ENCODE measurements around the gene TMEM200C.
"Not testable (repeated sequence)": the region's sequence is repeated elsewhere in the genome, so short reads cannot be mapped to it uniquely, and the experiment has no call there.

TMEM200C gene

DNA sequence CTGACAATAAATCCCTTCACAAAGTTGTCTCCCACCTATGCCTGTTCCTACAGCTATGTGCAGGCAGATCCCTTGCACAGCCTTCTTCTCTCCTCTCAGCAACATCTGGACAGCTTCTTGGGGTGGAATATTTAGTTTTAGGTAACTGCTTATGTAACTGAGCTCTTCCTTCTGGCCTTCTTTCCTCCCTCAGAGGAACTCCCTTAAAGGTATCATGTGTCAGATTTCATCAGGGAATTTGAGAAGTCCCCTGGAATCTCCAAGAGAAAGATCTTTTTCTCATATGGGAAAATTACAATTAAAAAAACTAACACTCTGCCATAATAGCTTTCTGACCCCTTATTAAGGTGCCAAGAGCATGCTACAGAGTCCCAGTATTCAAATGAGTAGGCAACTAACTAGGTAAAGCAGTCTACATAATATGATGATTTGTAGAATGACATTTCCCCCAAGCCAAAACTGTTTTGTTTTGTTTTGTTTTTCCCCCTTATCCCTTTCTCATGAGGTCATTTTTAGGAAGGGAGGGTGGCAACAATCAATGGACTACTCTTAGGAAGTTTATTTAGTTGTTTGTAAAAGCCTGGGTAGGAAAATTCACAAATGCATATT lies 2.4 kb downstream of the TMEM200C start:
- no peak for DNase-seq (ENCODE audit: low read depth)

DNA sequence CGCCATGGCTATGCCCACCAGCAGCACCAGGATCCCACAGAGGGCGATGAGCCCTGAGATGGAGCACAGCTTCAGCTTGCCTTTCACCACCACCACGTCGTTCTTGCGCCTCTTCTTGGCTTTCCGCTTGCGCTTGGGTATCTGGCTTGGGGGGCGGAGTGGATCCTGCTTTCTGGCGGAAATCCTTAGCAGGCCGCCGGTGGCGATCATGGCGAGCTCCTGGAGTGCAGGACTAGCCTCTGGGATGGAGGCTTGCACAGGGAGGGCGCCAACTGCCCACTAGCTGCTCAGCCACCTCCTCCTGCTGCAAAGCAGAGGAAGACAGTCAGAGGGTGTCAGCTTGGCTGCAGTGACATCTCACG lies 3.5 kb downstream of the TMEM200C start:
- no peak for DNase-seq (ENCODE audit: low read depth)

DNA sequence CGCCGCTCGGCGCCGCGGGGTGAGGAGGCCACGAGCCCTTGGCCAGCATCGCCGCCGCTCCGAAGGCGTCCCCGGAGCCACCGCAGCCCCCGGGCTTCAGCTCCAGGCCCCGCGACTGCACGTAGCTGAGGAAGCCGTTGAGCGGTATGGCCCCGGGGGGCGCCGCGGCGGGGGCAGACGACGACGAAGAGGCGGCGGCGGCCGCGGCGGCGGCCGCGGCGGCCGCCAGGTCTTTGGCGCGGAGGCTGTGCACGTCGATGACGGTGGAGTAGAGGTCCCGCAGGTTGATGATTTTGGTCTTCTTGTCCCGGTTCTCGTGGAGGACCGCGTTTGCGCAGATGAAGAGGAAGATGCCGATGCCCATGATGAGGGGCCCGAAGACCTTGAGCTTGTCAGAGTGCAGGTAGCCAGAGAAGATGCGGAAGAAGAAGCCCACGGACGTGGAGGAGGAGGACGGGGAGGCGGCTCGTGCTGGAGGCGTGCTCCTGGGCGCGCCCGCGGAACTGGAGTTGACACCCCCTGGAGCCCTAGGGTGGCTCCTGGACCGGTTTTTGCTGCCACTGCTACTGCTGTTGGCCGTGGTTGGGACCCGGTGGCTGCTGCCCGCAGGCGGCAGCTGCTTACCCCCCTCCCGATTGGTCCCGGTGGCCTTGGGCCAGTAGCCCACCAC lies 4.0 kb downstream of the TMEM200C start:
- no peak for DNase-seq (ENCODE audit: low read depth)

DNA sequence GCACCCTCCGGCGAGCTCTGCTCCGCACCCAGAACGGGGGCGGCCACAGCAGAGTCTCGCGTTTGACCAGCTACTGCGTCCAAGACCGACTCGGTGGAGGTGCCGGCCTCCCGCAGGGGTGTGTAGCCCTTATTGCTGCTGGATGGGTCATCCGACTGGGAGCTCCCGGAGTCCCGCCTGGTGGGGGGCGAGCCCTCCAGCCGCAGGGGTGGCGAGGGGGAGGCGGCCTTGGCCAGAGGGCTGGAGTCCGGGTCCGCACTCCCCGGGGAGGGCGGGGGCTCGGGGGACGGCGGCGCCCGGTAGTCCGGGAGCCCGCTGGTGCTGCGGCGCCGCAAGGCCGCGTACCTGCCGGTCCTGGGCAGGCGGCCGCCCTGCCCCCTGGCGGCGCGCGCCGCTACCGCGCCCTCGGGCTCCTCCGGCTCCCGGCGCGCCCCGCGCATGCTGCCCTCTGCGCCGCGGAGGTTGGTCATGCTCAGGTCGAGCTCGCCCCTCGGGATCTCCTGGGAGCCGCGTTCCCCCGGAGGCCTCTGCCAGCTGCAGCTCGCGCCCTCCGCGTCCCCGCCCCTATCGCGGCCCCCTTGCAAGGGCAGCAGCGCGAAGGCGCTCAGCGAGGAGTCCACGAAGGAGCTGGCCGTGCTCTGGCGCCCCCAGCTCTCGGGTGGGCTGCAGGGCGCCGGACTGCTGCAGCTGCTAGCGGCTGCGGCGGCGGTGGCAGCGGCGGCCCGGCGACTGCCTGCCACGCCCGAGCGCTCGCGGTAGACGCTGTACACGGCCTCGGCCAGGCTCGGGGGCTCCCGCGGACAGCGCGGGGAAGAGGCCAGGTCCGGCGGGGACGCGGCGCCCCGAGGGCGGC lies 4.8 kb downstream of the TMEM200C start:
- no peak for DNase-seq (ENCODE audit: low read depth)

DNA sequence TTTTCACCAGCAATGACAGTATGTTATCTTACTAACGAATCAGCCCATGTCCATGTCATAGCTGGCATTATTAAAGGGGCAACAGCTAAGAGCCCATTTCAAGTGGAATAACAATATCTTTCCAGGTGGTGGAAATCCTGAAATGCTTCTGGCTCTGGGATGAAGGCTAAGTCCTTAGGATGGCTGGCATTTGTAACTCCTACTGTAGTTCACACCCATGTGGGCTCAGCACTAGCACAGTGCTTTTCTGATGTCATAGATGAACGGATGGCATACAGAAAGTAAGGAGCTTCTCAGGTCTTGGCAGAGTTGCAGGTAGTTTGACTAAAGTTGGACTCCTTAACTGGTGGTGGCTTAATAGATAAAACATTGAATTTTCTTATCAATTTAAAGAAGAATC lies 10.0 kb downstream of the TMEM200C start:
- DNase-seq (ENCODE audit: low read depth), result no peak

DNA sequence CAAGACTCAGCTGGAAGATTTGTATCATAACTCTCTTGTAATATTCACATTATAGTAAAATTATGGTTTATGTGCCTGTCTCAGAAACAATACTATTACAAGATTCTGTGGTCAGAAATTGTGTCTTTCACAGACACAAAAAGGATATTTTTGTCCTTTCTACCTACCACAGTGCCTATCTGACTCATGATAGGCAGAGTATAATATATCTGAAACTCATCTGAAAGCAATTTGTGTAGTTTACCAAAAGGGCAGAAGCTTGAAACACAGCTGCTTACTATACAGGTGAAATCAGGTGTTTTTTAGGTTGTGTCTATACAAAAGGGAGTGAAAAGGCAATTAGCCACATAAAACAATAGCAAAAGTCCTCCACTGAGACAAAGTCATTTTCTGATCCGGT lies 10.9 kb downstream of the TMEM200C start:
- DNase-seq (ENCODE audit: low read depth), result no peak

DNA sequence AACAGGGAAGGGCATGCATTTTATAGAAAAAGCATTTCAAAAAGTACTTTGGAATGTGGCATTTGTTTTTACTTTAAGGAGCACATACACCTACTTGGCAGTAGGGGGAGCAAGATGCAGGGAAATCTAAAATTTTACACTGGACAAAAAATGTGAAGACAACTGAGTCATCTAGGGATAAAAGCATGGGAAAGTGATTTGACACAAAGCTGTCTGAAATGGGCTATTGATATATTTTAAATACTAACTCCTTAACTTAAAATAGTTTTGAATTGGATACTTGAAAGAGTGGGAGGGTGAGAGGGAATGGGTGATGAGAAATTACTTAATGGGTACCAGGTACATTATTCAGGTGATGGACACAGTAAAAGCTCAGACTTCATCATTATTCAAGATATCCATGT lies 15.8 kb downstream of the TMEM200C start:
- no peak for DNase-seq (ENCODE audit: low read depth)

DNA sequence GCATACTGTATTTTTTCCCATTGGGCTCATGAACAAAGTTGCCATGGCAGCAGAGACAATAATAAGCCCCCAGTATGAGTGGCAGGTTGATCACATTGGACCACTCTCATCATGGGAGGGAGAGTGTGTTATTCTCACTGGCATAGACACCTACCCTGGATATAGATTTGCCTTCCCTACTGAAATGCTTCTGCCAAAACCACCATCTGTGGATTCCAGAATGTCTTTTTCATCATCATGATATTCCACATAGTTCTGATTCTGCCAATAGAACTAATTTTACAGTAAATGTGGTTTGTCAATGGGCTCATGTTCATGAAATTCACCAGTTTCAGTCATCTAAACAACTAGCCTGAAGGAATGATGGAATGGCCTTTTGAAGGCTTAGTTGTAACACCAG lies 18.4 kb downstream of the TMEM200C start:
- no peak for DNase-seq (ENCODE audit: low read depth)

DNA sequence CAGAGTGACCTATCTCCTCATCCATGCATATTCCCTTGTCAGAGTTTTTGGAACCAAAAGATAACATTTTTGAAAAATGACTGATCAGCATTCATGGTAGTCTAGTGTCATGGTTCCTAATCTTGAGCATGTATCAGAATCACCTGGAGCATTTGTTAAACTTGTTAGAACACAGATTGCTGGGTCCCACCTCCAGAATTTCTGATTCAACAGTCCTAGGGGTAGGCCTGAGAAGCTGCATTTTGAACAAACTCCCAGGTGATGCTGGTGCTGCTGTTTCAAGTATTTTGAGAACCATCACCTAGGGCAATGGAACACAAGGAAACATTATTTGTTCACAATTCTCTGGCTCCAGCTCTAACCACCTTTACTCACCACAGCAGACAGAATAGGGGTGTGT lies 21.0 kb downstream of the TMEM200C start:
- DNase-seq (ENCODE audit: low read depth), result no peak

DNA sequence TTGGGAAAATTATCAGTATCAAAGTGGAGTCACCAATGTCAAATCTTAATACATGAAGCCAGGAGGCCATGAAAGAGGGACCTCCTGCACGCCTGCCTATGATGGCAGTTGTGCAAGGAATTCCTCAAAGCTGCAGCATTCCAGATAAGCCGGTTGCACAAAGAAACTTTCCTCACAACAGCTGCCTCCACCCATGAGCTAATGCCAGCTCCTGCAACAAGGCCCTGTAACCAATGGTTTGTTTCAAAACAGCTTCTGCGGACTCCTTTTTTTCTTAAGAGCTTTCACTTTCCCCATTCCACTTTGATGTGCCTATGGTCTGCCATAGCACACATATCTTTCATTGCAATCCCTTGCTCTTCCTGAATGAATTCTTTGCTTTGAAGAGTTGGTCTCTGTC lies 22.4 kb downstream of the TMEM200C start:
- no peak for DNase-seq (ENCODE audit: low read depth)

DNA sequence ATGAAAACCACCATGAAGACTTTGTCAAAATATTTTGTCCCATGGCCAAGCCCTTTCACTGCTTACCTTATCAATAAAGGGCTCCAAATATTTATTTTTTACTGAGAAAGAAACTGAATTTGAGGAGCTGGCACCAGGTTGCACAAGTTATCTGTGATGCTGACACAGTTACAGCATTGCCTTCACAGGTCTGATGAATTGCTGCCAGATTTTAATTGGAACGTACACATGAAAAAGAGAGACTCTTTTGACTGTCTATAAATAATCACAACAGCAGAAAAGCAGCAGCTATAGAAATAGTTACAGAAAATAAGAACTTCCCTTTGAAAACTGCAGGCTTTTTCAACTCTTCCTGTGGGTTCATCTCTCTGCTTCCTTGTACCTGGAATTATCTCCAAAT lies 23.9 kb downstream of the TMEM200C start:
- DNase-seq (ENCODE audit: low read depth), result no peak

DNA sequence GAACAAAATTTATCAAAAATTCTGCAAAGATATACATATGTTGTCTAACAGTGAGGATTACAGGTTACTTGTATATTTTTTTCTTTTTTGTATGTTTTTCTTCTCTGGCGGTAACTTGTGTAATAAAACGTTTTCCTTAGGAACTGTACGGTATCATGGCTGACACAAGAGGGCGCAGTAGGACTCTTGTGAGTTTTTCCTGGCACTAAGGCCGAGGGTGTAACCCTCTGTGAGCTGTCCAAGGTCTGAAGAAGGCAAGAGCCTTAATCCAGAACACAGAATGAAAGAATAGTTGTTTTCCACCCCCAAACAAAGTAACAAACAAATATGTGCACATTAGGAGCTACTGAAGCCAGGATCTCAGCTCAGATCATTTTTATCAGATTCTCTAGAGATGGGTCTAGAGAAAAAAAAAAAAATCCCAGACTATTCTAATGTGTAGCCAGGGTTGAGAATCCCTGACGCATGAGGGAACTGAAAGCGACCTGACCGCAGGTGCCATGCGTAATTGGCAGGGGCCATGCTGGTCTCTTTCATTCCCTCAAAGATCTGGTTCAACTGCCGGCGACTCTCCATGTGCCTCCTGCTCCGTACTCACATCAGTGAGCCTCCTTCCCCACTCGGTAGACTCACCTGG lies 27.0 kb downstream of the TMEM200C start:
- no peak for DNase-seq (ENCODE audit: low read depth)

DNA sequence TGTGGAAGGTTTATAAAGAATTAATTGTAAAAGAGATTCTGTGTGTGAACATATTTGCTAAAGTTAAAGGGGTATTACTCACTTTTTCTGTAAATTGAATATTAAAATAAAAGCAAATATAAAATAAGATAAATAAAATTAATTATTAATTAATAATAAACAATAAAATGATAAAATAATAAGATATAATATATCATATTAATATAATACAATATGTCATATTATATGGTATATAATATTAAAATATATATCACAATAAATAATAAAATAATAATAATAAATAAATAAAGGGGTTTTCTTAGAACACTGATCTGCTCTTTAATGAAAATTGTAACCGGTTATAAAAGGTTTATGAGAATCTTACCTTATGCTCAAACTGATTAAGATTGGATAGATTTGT lies 29.8 kb downstream of the TMEM200C start:
- no peak for DNase-seq (ENCODE audit: low read depth)

DNA sequence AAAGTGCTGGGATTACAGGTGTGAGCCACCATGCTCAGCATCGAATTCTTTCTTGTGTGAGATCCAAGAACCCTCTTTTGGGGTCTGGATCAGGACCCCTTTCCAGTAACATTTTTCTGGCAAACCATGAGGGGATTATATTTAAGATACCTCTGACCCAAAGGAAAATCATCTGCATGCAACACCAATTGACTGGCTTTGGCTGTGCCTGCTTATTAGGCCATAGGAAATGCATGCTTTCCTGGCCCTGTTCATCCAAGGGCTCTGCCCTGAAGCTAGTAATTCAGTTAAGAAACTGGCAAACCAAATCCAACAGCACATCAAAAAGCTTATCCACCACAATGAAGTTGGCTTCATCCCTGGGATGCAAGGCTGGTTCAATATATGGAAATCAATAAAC lies 33.2 kb downstream of the TMEM200C start:
- not testable (repeated sequence) for DNase-seq (ENCODE audit: low read depth)

DNA sequence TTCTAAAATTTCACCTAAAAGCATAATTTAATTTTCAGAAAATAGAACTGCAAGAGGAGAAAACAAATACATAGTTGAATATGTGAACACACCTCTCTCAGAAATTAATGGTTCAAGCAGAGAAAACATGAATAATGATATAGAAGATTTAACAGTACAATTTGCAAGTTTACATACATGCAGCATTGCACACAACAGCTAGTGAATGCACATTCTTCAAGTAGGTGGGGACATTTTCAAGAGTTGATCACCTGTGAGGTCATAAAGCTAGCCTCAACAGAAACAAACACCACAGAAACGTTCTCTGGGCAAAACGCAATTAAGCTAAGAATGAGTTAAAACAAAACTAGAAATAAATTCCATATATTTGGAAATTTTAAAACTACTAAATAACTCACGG lies 38.1 kb downstream of the TMEM200C start:
- no peak for DNase-seq (ENCODE audit: low read depth)

DNA sequence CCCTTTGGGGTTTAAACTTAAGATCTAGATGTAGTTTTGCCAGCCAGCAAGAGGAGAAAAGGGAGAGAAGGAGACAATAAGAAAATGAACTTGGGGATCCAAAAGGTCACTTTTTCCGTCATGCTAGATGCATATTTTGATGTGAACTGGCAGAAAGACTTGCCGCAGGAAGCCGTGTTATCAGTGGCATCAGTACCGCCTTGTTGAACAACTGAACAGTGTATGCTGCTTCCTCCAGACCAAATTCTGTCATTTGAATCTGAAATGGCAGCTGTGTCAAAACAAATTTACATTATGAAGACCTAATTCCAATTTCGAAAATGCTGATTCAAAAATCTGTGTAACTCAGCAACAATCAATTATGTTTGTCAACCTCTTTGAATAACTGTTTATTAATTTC lies 42.1 kb downstream of the TMEM200C start:
- DNase-seq (ENCODE audit: low read depth), result no peak

DNA sequence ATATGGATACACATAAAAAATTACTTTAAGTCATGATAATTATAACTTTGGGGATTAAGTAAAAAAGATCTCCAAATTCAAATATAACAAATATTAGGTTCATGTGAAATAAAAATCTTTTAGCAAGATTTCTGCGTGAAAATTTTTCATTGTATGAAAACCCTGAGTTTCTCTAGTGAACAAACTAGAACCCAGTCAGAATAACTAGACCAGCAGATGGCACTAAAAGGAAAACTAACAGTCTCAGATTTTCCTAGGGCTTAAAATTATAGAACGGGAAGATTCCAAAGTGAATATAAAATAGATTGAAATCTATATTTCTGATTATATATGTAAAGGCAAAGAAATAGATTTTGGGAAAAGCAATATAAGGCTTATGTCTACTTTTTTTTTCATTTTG lies 43.3 kb downstream of the TMEM200C start:
- DNase-seq (ENCODE audit: low read depth), result no peak

DNA sequence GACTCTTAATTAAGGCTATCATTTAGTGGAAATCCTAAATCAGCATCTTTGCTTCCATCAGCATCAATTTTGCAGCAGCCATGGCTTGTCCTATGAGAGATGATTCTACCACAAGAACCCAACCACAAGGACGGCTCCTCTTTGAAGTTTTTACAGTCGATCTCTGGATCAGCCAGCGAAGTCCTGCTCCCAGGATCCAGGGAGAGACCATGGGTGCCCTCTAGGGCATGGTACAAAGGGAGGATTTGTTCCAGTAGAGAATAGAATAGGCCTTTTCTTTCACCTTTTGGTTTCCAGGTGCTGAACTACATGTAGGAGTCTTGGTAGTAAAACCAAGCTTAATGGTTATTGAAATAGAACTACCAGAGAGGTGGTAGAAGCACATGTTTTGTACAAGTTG lies 52.7 kb downstream of the TMEM200C start:
- no peak for DNase-seq (ENCODE audit: low read depth)

DNA sequence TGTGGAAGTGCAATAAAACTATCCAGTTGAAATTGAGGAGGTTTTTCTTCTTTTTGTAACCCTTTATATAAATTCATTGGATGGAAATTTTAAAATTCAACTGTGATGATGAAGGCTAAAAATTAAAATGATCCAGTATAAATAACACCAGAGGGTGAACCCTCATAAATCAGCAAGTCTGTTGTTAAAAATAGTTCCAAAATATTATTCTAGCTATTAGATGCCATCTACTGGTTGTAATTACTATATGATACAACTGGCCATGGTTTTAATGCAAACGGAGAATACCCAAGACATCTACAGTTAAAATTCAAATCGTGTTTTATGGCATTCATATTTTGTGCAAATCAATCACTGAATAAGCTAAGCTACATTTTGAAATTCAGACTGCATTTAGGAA lies 53.8 kb downstream of the TMEM200C start:
- DNase-seq (ENCODE audit: low read depth), result no peak

DNA sequence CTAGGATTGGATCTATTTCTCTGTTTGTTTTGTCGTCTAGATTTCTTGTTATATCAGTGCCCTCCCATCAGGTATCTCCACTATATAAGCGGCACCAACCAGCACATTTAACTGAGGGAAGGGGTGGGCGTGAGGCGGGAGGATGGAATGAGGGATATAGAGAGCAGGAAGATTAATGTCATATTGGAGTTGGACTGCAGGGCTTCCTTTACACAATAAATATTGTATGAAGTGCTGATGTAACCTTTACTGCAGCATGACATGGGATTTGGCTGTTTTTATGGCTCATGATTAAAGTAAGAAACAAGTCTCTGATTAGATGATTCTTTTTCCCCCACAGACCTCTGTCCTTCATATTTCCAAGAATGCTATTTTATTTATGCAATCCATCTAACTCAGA lies 54.8 kb downstream of the TMEM200C start:
- DNase-seq (ENCODE audit: low read depth), result no peak

DNA sequence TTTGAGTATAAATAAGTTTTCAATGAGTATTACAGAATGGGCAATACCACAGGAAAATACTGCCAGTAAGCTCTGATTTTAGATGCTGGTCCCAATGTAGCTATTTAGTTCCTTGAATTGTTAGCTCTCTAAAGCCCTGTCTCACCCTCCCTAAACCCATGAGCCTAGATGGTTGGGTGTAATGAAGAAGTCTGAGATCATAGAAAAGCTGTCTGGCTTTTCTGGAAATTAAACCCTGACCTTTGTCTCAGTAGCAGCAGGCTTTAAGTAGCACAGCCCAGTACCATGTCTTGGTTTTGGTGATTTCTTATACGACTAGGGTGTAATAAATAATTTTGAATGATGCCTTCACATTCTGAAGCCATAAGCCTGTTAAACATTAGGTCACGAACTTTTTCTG lies 55.3 kb downstream of the TMEM200C start:
- DNase-seq (ENCODE audit: low read depth), result no peak

DNA sequence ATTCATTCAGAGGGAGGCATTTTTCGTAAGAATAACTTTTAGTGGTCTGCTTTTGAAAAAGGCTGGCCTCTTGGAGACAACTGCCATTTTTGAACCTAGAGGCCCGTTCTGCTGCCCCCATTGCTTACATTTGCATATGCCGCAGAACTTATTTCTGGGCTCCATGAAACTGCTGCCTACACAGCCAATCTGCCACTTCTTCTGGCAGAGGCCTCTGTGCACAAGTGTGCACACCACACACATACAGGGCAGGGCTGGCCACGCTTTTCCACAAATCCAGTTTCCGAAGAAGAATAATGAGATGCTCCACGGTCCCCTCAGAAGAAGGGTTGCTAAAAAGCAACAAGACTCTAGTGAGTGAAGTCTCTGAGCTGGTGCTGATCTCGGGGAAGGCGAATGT lies 56.2 kb downstream of the TMEM200C start:
- no peak for DNase-seq (ENCODE audit: low read depth)

Measured in activated gamma-delta T cell treated with anti-CD3 and anti-CD28 coated beads, Interleukin-2, amount 50 U/mL, for 16 hours (primary cell).